Prostate gland (tissue), 2 donors: ENCODE results near the gene EFCAB13.

Source experiments
- CTCF ChIP-seq, 4 experiments: fragments of 200-600 bp in 2 of 4; fragments of 450-650 bp in 2 of 4; sonication (generic) in 2 of 4; IDR thresholded peaks; 1 replicate in 3 of 4; 2 replicates in 1 of 4; pipeline ENCODE4 v1.5.1; 2016 to 2019; ENCODE audit warnings: antibody characterized with exemption in 4 of 4, mild to moderate bottlenecking in 2 of 4, moderate library complexity in 2 of 4
- POLR2A ChIP-seq: fragments of 450-650 bp; IDR thresholded peaks from one replicate; pipeline ENCODE4 v1.6.1; 2016; ENCODE audit warnings: antibody characterized with exemption, mild to moderate bottlenecking
- POLR2AphosphoS5 ChIP-seq: sonication (generic); formaldehyde crosslinking; IDR thresholded peaks from one replicate; pipeline ENCODE4 v1.6.1; 2017; ENCODE audit warnings: antibody characterized with exemption

GRCh38 chr17:47325176-47325575 is 1.4 kb downstream of the EFCAB13 start:
- TF ChIP-seq POLR2A: no peak
- TF ChIP-seq CTCF (IDR thresholded peaks at IDR 0.05): no peak
- no peak for TF ChIP-seq POLR2AphosphoS5
